Measurements from ENCODE around the gene SLAIN1.

Gene SLAIN1

DNA sequence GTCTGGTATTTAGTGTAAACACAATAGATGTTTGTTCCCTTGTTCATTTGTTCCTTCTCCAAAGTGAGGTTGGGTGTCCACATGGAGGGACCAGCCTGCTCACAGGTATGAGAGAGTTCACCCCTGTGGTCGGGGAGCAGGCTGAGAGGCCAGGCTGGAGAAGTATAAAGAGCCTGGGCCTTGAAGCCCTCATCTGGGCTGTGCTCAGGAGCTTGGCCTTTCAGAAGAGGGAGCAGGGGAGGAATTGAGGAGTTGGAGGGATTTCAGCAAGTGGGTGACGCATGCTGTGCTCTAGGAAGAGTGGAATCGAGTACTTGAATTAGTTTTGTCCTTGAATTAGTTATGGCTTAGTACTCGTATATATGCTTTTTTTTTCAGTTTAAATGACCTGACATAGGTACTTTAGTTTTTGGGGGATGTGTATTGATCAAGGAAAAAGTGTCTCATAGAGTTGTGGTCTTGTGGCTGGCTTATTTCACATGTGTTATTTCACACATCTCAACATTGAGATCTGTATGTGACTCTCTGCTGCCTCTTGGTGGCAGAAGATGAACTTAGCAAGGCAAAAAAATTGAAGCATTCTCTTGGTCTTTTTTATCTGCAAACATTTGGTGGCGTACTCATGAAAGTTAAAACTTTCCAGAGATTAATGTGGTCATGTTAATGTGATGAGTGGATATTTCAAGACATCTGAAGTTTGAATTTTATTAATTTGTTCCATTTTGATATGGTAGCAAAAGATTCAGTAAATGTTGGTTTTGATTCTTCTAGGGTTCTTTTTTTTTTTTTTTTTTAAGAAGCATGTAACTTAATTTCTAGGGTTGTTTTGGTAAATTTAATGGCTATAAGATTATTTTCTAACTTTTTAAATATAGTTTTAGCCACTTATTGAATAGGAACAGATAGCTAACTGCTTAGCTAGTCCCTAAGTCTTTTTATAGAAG lies 54.3 kb downstream of the SLAIN1 start:
- DNase-seq (ENCODE audit: low spot score), result peak; percentile 69

DNA sequence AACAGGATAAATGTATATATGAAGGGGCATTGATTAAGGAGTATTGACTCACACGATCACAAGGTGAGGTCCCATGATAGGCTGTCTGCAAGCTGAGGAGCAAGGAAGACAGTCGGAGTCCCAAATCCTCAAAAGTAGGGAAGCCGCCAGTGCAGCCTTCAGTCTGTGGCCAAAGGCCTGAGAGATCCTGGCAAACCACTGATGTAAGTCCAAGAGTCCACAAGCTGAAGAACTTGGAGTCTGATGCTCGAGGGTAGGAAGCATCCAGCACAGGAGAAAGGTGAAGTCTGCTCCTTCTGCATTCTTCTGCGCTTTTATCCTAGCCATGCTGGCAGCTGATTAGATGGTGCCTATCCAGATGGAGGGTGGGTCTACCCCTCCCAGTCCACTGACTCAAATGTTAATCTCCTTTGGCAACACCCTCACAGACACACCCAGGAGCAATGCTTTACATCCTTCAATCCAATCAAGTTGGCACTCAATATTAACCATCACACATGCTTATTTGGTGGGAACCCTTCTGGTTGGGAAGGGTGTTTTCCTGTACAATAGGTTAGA lies 55.1 kb downstream of the SLAIN1 start:
- DNase-seq (ENCODE audit: low spot score), result no peak

DNA sequence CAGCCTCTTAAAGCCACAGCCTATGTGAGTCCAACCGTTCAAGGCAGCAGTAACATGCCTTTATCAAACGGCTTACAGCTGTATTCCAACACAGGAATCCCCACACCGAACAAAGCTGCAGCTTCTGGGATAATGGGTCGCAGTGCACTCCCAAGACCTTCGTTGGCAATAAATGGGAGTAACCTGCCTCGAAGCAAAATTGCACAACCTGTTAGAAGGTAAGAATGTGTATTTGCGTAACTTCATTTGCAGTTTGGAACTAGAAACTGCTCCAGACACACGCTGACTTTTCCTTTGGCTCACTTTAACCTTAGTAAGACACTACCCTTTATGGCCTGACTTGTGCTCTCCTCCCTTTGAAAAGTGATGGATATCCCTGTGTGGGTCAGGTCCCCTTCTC lies 63.4 kb downstream of the SLAIN1 start:
- DNase-seq (ENCODE audit: low spot score), result no peak

DNA sequence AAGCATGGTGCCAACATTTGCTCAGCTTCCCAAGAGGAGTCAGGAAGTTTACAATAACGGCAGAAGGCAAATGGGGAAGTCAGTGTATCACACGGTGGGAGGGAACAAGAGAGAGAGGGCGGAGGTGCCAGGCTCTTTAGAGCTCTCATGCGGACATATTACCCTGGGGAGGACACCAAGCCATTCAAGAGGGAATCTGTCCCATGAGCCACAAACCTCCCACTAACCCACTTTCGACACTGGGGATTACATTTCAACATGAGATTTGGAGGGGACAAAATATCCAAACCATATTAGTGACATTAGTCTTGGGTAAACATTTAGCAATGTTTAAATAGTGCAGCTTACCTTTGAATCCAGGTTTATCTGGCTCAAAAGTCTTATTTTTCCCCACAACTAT lies 69.9 kb downstream of the SLAIN1 start:
- no peak for DNase-seq (ENCODE audit: low spot score)

DNA sequence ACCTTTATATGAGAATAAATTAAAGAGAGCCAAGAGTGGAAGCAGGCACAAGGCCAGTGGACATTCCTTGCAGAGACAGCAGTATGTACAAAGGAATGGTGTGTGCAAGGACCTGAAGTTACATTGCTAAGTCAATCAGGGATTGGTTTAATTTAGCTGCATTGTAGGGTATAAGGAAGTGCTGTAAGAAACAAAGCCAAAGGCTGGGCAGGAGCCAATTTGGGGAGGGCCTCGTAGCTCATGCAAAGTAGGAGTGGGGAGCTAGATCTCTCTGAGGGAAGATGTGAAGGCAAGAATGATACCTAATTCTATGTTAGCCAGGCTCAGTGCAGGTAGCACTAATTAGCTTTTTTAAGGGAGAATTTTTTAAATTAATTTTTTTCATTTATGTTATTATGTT lies 76.7 kb downstream of the SLAIN1 start:
- no peak for DNase-seq (ENCODE audit: low spot score)

DNA sequence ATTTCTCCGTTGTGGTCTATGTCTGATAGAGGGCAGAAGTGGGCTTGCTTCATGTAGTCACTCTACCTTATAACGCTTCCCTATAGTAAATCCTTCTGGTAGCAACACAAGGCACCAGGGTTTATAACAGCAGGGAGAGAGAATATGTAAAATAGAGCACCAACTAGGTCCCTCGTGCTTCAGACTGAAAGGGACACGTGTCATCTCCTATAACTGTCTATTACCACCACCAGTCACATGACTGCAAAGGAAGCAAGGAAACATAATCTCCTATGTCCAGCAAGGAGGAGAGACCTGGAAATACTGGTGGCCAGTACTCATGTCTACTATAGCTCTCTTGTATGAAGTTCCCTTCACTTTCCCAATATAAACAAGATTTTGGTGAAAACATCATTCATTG lies 79.2 kb downstream of the SLAIN1 start:
- no peak for DNase-seq (ENCODE audit: low spot score)

DNA sequence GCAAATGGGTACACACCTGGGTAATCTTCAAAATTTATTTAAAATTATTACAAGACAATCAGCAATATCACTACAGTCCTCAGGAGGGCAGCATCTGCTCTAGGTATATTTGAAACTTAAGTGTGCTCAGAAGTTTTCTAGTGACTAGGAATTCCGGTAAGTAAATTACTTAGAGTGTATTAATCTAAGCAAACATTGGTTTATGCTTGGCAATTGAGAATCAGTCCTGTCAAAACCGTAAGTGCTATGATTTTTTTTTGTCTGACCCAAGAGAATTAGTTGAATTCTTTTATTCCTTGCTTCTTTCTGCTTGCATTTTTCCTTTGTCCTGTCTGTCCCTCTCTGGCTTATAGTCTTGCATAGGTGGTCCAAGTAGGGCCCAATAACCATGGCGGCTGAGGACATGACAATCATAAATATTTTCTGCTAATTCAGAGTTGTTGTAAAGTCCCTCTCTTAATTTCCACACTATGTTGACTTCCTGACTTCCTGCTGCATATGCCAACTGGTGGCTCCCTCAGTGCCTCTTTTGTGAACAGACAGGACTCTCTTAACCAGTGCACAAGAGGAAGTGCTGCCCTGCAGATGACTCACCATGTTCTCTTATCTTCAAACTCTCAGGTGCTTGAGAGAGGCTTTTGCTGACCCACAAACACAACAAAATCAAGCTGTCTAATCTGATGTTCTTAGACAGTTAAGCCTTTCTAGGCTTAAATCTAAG lies 82.2 kb downstream of the SLAIN1 start:
- DNase-seq (ENCODE audit: low spot score), result peak; percentile 66

DNA sequence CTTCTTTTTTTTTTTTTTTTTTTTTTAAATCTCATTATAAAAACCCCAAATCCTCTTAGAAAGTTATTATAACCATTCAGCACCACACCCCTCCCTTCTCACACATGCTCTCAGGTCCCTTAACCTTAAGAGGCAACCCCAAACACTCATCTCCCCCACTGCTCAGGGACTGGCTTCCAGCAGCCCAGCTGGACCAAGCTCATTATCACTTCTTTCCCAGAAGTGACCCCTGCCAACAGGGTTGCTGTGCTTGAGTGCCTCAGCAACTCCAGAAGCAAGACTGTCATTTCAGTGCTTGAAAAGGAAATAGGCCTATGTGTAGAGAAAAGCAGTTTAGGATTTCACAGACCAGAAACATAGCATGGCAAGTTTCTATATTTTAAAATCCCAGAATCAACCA lies 84.3 kb downstream of the SLAIN1 start:
- no peak for DNase-seq (ENCODE audit: low spot score)

DNA sequence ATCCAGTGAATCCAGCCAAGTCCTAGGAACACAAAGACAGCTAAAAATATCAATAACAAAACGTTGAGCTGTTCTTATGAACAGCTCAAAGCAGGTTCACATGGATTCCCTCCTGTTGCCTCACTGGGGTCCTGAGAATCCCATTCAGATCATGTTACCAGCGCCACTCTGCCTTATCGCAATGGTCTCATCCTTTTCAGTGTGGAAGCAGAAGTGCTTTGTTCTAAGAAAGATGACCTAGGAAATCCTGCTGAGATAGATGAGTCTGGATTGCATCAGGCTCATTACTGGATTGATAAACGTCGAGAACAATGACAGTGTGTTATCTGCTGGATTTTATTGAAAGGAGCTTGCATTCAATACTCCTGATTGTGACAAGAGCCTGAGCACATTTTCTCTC lies 87.0 kb downstream of the SLAIN1 start:
- peak; percentile 76 for DNase-seq (ENCODE audit: low spot score)

DNA sequence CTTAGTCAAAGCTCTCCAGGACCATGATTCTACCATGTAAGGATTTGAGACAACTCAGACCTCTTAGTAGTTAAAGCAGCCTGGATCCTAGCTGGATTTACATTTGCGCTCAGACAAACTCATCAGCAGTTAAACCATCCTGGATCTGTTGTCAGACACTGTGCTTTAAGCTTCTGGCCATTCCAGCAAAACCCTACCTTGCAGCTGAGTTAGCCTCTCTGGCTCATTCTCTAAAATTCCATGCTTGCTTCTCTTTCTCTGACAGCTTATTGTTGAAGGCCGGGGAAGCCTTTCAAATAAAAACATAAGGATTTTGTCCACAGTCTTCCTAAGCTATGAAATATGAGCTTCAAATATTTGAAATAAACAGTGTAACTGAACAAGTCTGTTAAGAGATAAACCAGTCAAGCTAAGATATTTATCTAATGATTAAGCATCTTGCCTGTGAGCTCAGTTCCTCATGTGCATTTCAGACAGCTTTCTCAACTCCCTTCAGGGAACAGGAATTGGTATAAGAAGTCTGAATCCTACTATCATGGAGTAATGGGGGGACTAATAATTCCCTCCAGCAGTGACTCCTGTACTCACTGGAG lies 89.3 kb downstream of the SLAIN1 start:
- no peak for DNase-seq (ENCODE audit: low spot score)

DNA sequence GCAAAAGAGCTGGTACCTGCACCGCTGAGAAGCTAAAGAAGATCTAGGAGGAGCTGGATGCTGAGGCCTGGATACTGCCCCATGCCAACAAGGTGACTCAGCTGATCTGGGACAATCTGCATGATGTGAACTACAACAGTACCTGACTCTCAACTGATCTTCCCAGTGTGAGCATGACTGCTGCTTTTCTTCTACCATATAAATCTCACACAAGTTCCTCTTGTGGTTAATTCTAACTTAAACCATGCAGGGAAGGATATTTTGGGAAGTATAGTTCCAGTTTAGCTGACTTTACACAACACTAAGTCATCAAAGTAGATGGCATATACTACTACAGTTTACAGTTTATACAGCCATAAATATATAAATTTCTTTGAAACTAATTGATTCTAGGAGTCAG lies 91.9 kb downstream of the SLAIN1 start:
- DNase-seq (ENCODE audit: low spot score), result no peak

DNA sequence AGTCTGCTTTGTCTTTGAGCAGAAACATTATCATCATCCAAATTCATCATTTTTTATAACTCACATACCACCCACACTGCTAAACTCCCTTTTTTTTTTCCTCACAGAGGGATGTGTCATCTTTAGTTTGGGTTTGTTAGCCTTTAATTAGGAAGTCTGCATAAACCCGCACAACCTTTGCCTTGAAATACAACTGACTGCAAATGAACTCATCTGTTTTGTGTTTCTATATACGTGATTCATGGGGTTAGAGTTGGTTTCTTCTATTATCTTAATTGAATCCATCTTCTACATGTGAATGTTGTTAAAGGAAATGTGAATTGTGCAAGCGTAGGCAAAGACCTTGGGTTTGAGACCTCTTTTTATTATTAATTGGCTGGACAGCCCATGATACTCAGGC lies 102.7 kb downstream of the SLAIN1 start:
- DNase-seq (ENCODE audit: low spot score), result no peak

DNA sequence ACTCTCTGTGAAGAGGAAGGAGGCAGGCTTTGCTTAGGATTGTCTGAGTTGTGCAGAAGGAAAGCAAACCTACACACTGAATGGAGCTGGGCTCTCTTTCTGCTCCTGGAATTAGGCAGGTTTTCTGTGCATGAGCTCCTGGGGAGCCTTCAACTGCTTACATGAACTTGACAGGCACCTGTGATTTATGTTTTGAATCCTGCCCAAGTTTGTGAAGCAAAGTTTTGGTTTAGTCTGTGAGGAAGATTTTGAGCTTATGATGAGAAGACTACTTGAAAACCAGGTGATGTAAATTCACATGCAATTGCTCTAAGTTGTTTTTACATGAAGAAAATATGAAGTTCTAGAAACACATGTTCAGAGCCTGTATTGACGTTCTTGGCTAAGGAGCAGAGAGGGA lies 109.0 kb downstream of the SLAIN1 start:
- no peak for DNase-seq (ENCODE audit: low spot score)

DNA sequence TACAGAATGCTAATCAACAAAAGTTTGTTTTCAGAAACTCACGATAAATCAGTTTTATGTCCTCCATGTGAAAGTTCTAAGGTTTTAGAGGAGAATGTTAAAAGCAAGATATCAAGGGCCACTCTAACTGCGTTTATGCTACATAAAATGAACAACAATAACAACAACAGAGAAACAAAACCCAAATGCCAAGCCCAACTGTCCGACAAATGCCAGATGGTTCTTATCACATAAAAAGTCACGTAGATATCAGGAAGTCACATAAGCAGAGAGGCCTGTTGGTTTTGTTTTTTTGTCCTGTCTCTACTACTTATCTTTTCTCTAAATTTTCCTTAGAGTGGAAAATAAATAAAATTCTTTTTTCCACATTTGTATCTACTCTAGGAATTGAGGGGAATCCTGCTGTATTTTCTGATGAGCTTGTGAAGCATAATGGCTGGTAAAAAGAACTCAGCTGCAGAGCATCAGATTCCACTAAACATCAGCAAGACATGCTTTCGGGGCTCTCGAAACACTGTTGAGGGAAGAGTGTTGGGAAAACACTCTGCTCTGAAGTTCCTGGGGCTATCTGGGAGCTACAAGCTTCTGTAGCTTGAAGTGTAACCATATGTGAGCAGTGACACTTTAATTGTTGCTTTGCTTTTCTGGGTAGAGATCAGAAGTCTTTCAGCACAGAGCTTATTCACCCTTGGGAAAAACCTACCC lies 110.1 kb downstream of the SLAIN1 start:
- no peak for DNase-seq (ENCODE audit: low spot score)

DNA sequence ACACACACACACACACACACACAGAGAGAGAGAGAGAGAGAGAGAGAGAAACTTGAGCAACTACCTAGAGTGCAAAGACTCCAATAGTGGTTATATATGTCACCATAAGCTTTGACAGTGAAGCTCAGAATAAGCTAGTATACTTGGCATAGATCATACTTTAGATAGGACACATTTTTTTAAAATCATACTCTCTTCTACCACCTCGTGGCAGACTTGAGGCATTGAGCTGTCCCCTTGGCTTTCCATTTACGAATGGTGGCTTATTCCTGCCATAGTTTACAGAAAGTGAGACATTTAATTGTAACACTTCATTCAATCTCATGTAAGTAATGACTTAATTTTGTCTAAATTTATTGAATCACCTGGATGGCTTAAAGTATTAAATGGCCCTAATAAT lies 112.9 kb downstream of the SLAIN1 start:
- DNase-seq (ENCODE audit: low spot score), result peak; percentile 29

DNA sequence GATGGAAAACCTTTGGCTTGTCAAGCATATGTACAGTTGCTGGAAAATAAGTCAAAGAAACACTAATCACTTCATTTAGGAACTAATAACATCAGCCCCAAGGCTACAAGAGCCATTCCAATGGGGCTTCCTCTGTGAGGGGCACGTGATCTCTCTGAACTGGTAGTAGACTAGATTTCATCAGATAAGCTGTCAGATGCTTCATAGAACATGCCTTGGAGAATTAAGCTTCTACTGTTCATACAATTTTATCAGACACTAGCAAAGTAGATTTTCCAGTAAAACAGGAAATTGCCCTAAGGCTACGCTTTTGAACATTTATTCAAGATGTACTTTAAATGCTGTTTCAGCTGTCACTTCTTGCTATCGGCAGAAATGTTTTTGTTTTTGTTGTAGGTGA lies 113.4 kb downstream of the SLAIN1 start:
- no peak for DNase-seq (ENCODE audit: low spot score)

DNA sequence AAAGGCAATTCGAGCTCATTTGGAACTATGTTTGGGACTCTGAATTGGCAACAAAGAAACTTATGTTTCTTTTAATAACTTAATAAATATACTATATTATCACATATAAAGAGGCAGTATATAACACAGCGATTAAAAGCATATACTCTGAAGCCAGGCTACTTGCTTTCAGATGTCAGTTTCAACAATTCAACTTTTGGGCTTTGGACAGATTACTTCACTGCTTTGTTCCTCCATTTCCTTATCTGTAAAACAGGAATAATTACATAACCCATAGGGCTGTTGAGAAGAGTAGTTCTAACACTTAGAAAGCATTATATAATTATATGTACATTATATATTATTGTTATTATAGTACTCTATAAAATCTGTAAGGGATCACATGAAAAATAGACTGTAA lies 113.9 kb downstream of the SLAIN1 start:
- DNase-seq (ENCODE audit: low spot score), result no peak

DNA sequence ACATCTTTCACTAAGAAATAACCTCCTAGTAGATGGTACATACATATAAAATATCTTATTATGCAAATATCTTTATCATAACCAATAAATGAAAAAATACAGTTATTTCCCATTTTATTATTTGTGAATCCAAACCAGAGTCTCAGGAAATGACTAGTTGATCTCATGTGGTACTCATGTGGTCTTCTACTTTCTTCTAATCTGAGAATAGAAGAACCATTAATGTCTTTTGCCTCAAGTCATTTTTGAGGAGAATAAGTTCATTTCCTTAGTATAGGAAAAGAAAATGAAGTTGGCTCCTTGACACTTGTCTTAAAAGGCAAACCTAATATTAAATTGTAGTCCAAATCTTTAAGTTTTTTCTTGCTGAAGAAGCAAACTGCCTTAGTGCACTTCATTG lies 114.5 kb downstream of the SLAIN1 start:
- DNase-seq (ENCODE audit: low spot score), result no peak

Data from SK-N-DZ (cell line).